ENCODE results near the gene MAGI2. TPM values are rescaled to one million over a fixed set of nuclear protein-coding genes. Genes with fewer than 3 reads are reported as not detected.
A peak's percentile ranks its signal among the peaks of the same experiment; 100 is the strongest.
"Not testable (repeated sequence)": the region's sequence is repeated elsewhere in the genome, so short reads cannot be mapped to it uniquely, and the experiment has no call there.

MAGI2 gene
- total and polyA plus RNA-seq, 8 donors: 6.1 to 9.2 (median 7.1) TPM

- Histone ChIP-seq H3K27me3 (no peaks in the 10 kb centered on the region), H3K9me3 (no peaks in the 10 kb centered on the region), H3K4me3 (no peak overlapping the region), H3K4me1 (no peaks in the 10 kb centered on the region), H3K36me3 (no peaks in the 10 kb centered on the region), H3K27ac (no peak overlapping the region)
- ATAC-seq (no peak), DNase-seq (no peak)
- intact Hi-C loops (cut with DNase I): no loop called here
- no peak for TF ChIP-seq CTCF (IDR thresholded peaks at IDR 0.05)
These were observed 874.8 kb downstream of the MAGI2 start for GRCh38 chr7:78578686-78579085.

GRCh38 chr7:78577174-78577952 is 876.1 kb downstream of the MAGI2 start:
- H3K27me3 ChIP-seq; DNase-seq; H3K4me1 ChIP-seq; H3K9me3 ChIP-seq; intact Hi-C loops (cut with DNase I); H3K4me3 ChIP-seq; H3K36me3 ChIP-seq; ATAC-seq; H3K27ac ChIP-seq: not testable (repeated sequence)

GRCh38 chr7:78576236-78576635 is 877.2 kb downstream of the MAGI2 start:
- no peaks in the 10 kb centered on the region for H3K27me3 ChIP-seq
- no peaks in the 10 kb centered on the region for H3K9me3 ChIP-seq
- H3K27ac ChIP-seq: no peak overlapping the region
- H3K4me3 ChIP-seq: no peak overlapping the region
- H3K4me1 ChIP-seq: no peaks in the 10 kb centered on the region
- DNase-seq: no peak
- intact Hi-C loops (cut with DNase I): no loop called here
- no peak for TF ChIP-seq CTCF (IDR thresholded peaks at IDR 0.05)
- no peaks in the 10 kb centered on the region for H3K36me3 ChIP-seq
- no peak for ATAC-seq

GRCh38 chr7:78571292-78571691 is 882.2 kb downstream of the MAGI2 start:
- H3K9me3 ChIP-seq: no peaks in the 10 kb centered on the region
- intact Hi-C loops (cut with DNase I): no loop called here
- no peak for TF ChIP-seq CTCF (IDR thresholded peaks at IDR 0.05)
- no peaks in the 10 kb centered on the region for H3K27me3 ChIP-seq
- no peak for ATAC-seq
- H3K27ac ChIP-seq: no peak overlapping the region
- DNase-seq: no peak
- no peak overlapping the region for H3K4me3 ChIP-seq
- no peaks in the 10 kb centered on the region for H3K36me3 ChIP-seq
- no peaks in the 10 kb centered on the region for H3K4me1 ChIP-seq

GRCh38 chr7:78568690-78569089 is 884.8 kb downstream of the MAGI2 start:
- intact Hi-C loops (cut with DNase I): no loop called here
- Histone ChIP-seq H3K36me3 (no peaks in the 10 kb centered on the region), H3K27ac (no peak overlapping the region), H3K4me1 (no peaks in the 10 kb centered on the region), H3K27me3 (no peaks in the 10 kb centered on the region), H3K9me3 (no peaks in the 10 kb centered on the region), H3K4me3 (no peak overlapping the region)
- TF ChIP-seq CTCF (IDR thresholded peaks at IDR 0.05): no peak
- DNase-seq: no peak
- no peak for ATAC-seq

GRCh38 chr7:78567836-78568235 is 885.6 kb downstream of the MAGI2 start:
- H3K27ac ChIP-seq: no peak overlapping the region
- intact Hi-C loops (cut with DNase I): no loop called here
- no peak for TF ChIP-seq CTCF (IDR thresholded peaks at IDR 0.05)
- H3K36me3 ChIP-seq: no peaks in the 10 kb centered on the region
- H3K4me3 ChIP-seq: no peak overlapping the region
- no peaks in the 10 kb centered on the region for H3K27me3 ChIP-seq
- ATAC-seq: no peak
- H3K9me3 ChIP-seq: no peaks in the 10 kb centered on the region
- peak in 2 of 4 donors; percentile 33 to 48 for DNase-seq
- H3K4me1 ChIP-seq: no peaks in the 10 kb centered on the region

Measured in left lung (tissue), 10 donors.